Activated T-helper 9 cell treated with anti-CD3 and anti-CD28 coated beads, Interleukin-2, amount 50 U/mL, for 16 hours (primary cell): ENCODE results near the gene TMTC4.

ENCODE experiments used
- DNase-seq: peaks from one replicate; pipeline ENCODE4 v3.0.0-alpha.2; 2020; ENCODE audit warnings: low read depth

The TMTC4 gene

DNA sequence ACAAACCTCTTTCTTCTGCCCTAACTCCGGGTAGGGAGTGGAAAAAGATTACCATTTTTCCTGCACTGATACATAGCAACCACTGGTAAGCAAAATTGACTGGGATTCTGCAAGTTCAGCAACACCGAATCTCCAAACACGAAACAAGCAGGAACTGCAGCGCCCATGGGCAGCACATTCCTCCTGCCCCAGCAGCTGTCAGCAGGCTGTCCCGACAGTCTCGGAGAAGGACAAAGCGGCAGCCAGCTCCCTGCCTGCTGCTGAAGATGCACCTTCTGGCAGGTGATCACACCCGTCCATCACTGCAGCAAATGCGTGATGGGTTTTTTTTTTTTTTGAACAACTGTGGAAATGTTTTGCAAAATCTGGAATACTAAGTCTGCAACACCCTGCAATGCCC lies 6.7 kb downstream of the TMTC4 start:
- DNase-seq = no peak

DNA sequence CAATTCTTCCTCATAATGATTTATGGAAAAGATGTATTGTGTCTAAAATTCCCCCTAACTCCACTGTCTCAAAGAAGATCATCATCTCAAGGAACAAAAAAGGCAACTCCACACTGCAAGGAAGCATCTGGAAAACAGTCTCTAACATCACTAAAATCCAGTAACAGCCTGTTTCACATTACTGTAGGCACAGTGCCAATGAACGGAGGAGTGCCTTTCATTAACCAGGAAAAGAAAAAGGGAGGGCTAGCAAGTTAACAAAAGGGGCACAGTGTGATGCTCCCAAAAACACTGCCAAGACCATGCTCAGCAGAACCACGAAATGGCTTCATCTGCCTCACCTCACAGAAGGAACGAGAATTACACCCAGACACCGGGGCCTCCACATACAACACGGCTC lies 8.5 kb downstream of the TMTC4 start:
- DNase-seq = no peak

DNA sequence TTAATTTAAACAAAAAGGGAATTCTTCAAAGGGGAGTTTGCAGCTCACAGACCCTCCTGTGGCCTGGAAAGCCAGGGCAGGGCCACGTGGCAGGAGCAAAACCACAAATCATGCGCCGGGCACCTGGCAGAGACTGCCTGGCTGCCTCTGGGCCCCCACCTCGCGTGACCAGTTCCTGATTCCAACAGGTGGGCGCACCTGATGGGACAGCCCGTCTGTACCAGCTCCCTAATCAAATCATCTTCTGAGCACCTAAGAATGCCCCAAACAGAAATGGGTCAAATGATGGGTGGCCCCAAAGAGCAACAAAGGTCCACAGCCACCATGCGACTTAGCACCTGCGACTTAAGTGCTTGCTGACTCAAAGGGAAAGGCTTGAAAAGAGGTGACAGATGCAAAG lies 9.2 kb downstream of the TMTC4 start:
- no peak for DNase-seq

DNA sequence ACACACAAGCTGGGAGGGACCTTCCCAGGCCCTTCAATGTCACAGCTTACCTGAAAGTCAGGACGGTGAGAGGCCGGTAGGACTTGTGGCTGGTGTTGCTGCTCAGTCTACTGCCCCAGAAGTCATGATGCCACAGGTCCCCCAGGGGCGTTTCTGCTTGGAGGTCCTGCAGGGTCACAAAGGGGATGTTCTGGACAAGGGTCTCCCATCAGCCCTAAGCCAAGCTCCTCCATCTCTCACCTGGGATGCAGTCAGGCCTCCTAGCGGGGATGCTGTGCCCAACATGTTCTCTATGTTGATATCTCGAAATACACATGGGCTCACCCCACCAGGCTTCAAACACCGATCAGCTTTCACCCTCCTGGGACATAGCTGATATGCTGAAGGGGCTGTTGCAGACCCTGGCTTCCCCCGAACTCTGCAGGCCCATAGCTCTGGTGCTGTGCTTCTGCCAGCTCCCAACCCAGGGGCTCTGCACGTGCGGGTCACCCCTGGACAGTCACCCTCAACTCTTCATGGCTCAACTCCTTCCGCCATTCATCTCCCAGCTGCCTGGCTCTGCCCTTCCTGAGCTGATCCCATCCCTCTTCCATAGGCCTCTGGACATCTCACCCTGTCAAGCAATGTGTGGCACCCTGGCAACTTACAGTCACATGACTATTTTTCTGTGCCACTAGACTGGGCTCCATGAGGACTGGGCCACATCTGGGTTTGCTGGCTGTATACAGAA lies 10.3 kb downstream of the TMTC4 start:
- no peak for DNase-seq

DNA sequence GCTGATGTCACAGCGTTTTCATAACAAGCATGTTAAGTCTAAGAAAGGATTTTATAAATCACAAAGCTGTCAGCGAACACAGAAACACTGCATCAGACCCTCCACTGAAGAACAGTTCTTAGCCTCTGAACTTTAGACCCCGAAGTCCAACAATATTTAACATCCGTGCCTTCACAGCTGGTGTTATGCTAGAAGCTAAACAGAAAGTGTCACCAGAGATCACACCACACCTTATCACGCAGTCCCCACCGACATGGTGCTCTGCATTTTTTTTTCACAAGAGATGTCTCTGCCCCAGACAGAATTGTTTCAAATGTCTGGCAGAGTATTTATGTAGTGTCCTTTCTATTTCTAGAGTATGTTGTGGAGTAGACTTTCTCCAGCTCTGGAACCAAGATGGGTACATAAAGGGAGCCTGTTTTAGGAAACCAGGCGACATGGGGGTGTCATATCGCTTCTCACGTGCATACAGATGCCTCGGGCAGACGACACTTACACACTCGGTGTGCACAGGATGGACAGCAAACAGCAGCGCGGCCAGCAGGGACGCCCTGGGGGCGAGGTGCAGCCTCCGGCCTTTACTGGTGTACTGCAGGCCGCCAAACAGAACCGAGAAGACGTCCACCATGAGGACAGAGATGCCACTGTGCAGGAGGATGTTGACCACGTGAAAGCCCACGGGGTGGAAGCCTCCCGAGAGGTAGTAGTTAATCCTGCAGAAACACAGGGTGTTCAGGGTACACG lies 12.0 kb downstream of the TMTC4 start:
- DNase-seq = no peak

DNA sequence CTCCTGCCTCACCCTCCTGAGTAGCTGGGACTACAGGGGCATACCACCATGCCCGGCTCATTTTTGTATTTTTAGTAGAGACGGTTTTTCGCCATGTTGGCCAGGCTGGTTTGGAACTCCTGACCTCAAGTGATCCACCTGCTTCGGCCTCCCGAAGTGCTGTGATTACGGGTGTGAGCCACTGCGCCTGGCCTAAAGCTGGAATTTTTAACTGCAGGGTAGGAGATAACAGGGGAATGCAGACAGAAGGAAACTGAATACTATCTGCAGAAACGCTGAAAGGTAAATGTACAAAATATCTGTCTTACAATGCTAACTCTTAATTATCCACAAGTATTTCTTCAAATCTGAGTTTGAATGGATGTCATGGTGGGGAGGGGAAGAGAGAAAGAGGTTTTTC lies 13.8 kb downstream of the TMTC4 start:
- DNase-seq = no peak

DNA sequence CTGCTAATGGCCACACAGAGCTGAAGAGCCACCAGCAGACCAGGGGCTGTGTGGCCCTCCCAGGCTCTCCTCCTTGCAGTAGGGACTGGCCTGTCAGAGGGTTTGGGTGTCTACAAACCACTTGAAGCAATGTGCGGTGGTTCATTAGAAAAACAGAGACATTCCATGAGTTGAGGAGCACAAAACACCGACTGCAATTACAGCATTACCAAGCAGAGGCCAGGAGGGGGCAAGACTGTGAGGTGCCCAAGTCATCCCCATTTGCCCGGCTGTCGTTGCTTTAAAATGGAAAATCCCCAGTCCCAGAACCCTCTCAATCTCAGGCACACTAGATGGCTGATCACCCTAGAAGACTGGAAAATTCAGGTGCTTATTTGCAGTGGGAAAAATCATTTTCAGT lies 15.0 kb downstream of the TMTC4 start:
- no peak for DNase-seq

DNA sequence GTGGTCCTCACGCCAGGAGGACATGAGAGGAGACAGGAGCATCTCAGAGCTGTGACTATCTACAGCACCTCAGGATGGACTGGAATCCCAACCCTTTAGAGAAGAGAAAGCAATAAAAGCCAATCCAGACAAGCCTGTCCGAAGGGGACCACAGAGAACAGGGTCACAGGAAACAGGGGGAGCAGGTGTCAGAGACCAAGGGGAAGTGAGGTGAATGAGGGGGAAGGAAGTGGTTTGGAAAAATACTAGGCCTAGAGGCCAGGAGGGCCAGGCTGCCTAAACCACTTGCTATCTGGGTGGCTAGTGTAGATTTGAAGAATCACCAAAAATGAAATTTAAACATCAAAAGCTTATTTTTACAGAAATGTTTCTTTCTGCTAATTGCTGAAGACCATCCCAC lies 16.2 kb downstream of the TMTC4 start:
- no peak for DNase-seq

DNA sequence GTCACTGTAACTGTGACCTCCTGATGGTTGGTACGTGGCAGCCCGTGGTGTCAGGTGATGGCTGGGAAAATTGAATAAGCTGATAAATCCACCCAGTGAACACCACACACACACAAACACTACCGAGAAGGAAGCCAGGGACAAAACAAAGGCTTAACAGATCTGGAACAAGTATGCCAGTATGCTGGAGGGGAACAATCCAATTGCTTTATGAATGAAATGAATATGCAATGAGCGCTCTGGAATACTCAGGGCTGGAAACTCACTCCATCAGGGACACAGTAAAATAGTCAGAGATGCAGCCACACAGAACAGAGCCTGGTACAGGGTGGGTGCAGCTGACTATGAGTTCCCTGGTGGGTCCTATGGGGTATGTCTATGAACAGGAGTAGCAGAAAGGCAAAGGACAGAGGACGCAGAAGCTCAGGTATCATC lies 16.7 kb downstream of the TMTC4 start:
- DNase-seq = no peak

DNA sequence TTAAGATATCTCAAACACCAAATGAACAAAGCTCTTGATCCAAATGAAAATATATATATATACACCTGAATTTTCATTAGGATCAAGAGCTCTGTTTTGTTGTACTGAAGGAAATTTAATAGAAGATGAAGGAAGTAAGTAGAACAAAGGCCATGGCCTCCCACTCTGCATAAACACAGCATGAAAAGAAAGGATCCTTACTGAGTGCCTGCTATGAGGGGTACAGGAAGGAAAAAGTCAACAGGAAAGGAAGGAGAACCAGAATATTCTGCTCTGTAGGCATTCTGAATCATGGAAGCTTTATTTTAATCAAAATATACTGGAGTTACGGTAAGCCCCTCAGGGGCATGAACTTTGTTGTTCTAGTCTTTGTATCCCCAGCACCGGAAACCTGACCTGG lies 22.1 kb downstream of the TMTC4 start:
- no peak for DNase-seq

DNA sequence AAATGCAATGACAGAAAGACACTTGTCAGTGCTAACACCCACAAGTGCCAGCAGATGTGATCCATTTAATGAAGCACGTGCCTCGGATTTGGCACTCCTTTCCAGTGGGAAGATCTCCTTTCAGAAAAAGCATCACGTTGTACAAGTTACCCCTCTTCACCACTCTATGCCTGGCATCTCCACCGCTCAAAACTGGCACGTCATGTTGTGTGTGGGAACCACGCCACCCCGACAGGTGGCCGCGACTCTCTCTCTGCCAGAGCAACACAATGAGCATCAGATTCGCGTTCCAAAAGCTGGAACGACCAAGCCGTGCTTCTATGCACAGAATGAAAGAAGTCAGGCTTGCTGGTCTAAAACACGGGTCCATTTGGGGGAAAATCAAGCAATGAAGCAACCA lies 24.3 kb downstream of the TMTC4 start:
- no peak for DNase-seq

DNA sequence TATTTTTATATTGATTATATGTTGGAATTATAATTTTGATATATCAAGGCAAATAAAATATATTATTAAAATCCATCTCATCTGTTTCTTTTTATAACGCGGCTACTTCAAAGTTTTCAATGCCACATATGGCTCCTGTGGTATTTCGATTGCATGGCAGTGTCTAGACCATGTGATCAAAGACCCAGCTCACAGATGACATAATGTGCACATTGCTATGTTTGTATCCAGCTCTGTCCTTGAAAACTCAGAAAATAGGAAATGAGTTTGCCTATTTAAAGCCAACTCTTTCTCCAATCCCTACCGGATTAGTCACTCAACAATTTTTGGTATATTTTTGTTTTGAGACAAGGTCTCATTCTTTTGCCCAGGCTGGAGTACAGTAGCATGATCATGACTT lies 26.2 kb downstream of the TMTC4 start:
- DNase-seq = no peak

DNA sequence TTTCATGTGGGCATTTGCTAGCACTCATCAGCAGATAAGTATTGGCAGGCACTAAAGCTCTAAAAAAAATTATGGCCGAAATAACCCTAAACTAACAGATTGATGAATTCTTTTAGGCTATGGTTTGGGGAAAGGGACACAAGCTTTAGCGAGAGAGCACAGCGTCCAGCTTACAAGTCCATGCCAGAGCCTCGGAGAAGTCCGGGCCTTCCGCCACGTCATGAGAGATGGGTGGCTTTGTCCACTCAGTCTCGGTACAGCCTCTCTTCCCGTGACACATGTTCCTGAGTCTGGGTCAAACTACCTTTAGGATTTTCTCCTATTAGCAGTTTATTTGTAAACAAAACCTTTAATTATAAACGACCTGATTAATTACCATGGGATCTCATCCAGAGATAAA lies 27.7 kb downstream of the TMTC4 start:
- no peak for DNase-seq

DNA sequence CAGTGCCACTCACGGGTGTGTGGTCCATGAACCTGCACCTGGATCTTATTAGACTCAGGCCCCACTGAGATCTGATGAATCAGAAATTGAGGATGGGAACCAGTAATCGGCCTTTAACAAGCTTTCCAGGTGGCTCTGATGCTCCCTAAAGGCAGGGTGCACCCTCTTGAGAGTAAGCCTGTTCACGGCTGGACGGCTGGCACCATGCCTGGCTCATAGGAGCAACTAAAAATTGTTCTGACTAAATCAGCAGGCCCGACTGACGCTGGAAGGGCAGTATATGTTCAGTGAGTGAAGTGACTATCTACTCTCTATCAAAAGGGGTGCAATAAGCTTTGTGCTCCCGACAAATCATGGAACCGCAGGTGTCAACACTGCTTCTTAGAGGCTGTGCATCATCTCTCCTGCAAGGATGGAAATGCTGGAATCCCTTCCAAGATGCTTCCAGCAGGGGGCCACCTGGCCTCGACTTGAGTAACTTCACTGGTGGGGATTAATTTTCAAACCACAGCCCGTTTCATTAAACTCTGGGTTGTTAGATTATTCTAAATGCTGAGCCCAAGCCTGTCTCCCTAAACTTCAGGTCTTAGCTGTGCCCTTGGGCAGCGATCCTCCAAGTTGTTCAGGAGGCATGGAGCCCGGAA lies 28.4 kb downstream of the TMTC4 start:
- DNase-seq = no peak

DNA sequence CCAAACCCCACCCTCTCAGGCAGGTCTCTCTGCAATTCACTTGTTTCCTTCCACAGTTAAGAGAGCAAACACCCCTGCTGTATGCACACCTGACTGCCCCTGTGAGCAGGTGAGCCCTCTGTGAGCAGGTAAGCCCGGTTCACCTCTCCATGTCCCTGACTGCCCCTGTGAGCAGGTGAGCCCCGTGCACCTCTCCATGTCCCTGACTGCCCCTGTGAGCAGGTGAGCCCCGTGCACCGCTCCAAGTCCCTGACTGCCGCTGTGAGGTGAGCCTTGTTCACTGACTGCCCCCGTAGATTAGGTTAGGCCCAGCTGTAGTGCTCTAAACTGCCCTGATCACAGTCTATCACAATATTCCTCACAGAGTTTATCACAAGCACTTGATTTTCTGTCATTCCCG lies 29.2 kb downstream of the TMTC4 start:
- no peak for DNase-seq

DNA sequence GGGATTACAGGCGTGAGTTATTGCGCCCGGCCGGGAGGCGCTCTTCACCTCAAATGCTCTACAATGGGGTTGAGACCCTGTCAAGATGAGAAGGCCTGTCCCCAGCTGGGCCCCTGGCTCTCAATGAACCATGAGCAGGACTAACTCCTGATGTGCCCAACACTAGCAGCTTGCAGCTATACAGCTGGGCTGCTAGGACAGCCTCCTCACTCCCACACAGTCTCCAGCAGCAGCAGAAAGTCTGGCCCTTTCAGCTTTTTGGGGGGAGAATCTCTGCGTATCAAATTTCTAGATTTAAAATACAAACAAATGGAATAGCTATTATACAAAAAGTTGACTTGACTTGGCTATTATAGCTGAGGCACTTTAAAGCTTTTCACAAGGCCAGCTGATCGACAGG lies 30.2 kb downstream of the TMTC4 start:
- no peak for DNase-seq

DNA sequence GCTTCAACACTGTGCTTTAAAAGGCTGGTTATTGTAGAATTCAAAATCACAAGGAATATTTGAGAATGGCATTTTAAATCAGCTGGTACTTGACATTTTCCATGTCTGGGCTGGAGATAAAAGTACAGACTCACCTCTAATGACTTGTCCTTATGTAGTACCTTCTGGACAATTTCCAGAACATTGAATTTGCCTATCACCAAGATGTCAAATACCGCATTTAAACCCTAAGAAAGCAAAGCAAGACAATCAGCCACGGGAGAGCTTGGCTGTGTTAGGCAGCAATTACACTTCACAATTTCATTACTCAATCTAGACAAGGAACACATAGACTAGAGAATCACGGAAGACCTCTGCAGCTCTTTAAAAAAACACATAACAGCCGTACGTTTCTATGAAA lies 36.8 kb downstream of the TMTC4 start:
- no peak for DNase-seq

DNA sequence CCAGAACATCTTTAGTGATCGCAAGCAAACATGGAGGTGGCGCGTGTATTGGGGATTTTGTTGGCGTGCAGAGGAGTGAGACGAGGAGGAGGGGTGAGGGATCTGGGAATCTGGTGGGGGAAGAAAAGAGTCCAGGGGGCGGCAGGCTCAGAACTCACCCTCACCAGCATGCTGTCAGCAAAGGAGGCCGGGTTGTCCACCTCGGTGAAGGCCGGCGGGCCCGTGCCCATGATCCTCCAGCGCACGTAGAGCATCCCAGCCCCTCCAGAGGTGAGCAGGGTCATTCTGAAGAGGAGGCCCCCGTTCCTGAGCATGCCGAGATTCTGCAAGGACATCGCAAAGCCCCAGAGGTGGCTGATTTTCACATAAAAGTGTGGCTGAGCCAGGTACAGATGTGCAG lies 37.2 kb downstream of the TMTC4 start:
- DNase-seq = no peak

DNA sequence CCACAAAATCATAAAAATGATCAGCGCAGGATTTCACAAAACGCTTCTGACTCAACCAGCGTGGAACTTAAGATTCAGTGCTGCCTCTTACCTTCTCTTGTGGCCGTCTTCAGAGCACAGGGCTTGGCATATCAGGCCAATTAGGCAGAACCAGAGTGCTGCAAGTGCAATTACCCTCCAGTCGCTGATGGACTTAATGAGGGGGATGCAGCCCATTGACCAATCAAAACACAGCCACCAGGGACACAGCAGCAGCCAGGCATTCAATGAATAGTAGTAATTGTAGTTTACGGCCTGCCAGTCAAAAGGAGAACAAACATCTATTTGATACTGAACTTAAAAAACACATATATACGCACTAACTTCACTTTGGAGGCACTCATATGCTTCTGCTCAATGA lies 38.2 kb downstream of the TMTC4 start:
- DNase-seq = no peak

DNA sequence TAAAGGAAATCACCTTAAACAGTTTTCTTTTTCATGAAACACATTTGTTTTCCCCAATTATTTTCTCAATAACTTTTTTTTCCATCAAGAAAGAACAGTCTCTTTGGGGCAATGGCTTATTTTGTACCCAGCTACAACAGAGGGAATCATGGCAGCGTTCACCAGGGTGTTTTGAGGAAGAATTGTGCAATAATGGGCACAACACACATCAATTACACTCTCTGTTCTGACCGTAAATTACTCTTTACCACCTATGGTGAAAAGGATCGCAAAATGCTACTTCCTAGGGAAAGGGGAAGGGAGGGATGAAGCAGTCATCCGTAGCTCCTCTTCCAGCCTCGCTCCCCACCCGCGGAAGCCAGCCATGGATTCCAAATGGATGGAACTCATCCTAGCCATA lies 38.6 kb downstream of the TMTC4 start:
- DNase-seq = no peak

DNA sequence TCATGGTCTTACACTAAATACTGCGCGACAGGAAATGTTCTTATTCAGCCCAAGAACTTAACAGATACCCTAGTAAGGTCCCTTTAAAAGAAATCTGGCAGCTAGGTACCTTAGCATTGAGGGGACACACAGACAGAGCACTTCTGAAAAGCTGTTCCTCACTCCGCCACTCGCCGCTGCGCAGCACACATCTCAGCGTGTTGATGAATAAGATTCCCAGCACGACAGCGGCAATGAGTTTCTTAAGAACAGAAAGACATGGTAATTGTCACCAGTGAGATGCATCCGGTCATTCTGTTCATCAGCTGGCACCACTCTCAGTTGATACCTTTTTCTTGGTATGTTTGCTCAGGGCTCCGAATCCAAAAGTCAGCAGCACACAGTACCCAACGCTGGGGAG lies 39.9 kb downstream of the TMTC4 start:
- no peak for DNase-seq

DNA sequence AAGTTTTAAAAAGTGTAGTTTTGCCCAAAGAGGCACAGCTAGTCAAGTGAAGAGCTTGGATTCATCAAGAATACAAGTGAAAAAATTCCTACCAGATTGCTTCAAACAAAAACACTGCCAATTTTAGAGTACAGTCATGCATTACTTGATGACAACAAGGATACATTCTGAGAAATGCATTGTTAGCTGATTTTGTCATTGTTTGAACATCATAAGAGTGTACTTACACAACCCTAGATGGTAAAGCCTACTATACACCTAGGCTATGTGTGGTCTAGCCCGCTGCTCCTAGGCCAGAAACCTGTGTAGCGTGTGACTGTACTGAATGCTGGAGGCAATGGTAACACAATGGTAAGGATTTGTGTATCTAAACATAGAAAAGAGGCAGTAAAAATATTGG lies 41.1 kb downstream of the TMTC4 start:
- no peak for DNase-seq

DNA sequence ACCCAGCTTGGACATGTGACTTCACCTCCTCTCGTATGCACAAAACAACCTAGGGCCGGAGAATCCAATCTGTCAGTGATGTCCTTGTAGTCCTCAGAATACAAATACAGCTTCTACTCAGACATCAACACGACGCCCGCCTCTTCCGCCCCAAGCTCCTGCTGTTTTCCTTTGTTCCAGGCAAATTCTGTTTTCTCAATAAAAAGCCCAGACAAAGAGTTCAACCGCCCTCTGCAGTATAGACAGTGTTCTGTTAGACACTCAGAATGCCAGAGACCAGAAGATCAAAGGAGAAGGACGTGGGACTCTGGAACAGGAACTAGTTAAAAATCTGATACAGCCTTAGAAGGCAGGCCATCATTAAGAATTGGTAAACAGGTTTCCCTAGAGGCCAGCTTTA lies 44.0 kb downstream of the TMTC4 start:
- no peak for DNase-seq

DNA sequence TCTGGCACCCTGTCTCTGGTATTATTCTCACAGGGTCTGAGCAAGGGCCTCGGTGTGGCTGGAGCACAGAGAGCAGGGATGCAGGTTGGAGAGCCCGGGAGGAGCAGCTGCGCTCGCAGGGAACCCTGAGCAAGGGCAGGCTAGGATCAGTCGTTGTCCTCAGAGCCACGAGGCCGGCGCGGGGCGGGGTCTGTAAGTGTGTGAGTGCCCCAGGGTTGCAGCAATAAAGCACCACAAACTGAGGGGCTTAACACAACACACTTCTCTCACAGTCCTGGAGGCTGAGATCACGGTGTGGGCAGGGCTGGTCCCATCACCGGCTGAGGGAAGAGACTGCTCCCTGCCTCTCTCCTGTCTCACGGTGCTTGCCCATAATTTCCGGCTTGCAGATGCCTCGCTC lies 47.5 kb downstream of the TMTC4 start:
- no peak for DNase-seq
